K562 (cell line): Measurements from ENCODE around the gene WNT6. TPM values are rescaled to one million over a fixed set of nuclear protein-coding genes. Genes with fewer than 3 reads are reported as not detected.

Experiments
- DLX4 ChIP-seq: fragments of 250-450 bp; sonication (Bioruptor Pico); IDR thresholded peaks from 2 replicates; pipeline ENCODE4 v1.6.1; 2021; ENCODE audit warnings: mild to moderate bottlenecking
- DMBX1 ChIP-seq: fragments of 250-450 bp; sonication (Bioruptor Pico); IDR thresholded peaks from 2 replicates; pipeline ENCODE4 v1.8.0; 2022; ENCODE audit warnings: inconsistent platforms, mild to moderate bottlenecking, moderate library complexity, borderline replicate concordance
- GABPB2 ChIP-seq: fragments of 250-450 bp; sonication (Bioruptor Pico); conservative IDR thresholded peaks from 2 replicates; pipeline ENCODE4 v1.5.1; 2021; ENCODE audit warnings: mild to moderate bottlenecking
- KLF13 ChIP-seq: fragments of 450-650 bp; IDR thresholded peaks from 2 replicates; pipeline ENCODE4 v1.6.1; 2016; ENCODE audit warnings: missing genetic modification characterization, low read depth, mild to moderate bottlenecking, missing compliant biosample characterization, moderate library complexity, borderline replicate concordance
- MAX ChIP-seq: sonication (generic); formaldehyde crosslinking; IDR thresholded peaks from 2 replicates; pipeline ENCODE4 v1.9.0; 2022; ENCODE audit warnings: mild to moderate bottlenecking, missing genetic modification reagents
- MNT ChIP-seq, 2 experiments: fragments of 450-650 bp; conservative IDR thresholded peaks; 2 replicates each; pipeline ENCODE4 v1.6.1; 2017; ENCODE audit warnings: mild to moderate bottlenecking in 2 of 2, moderate library complexity in 2 of 2
- ZNF407 ChIP-seq: fragments of 450-650 bp; IDR thresholded peaks from 2 replicates; pipeline ENCODE4 v1.6.1; 2016; ENCODE audit warnings: low read depth
- polyA plus RNA-seq, 8 experiments: library from polyadenylated mRNA; depleted of rRNA in 4 of 8; stranded (reverse) in 5 of 8; unstranded in 3 of 8; fragments of >200 nt; fragmentation: Nextera tagmentation in 2 of 8; fragmentation: Illumina TruSeq in 1 of 8; extraction: Ambion mirVana in 2 of 8; extraction: Trizol in 1 of 8; gene quantifications; 2 replicates each; pipeline versions ENCODE4 v1.2.1 to v1.2.3, GENCODE V29; 2011 to 2014; ENCODE audit warnings: inconsistent platforms in 1 of 8, missing spikeins in 1 of 8
- total RNA-seq, 7 experiments: library from RNA; depleted of rRNA in 6 of 7; stranded (reverse); fragments of >200 nt in 6 of 7; fragmentation: Illumina TruSeq in 2 of 7; extraction: Trizol in 2 of 7; gene quantifications; 2 replicates each; pipeline versions ENCODE4 v1.2.1 to v1.2.3, GENCODE V29; 2011 to 2021; ENCODE audit warnings: low replicate concordance in 1 of 7
- TF ChIP-seq, protein P1 (sequence below): fragments of 450-650 bp; IDR thresholded peaks from 2 replicates; pipeline ENCODE4 v1.6.1; 2018; ENCODE audit not compliant: partially characterized antibody
- TF ChIP-seq, protein P2 (sequence below): fragments of 250-450 bp; sonication (Bioruptor Pico); IDR thresholded peaks from 2 replicates; pipeline ENCODE4 v1.8.0; 2022; ENCODE audit warnings: inconsistent platforms

The WNT6 gene
- total and polyA plus RNA-seq, 9 of the 15 experiments (the other 6 are each of a cell fraction or from before 2014, with no cell fraction given), result not detected

DNA sequence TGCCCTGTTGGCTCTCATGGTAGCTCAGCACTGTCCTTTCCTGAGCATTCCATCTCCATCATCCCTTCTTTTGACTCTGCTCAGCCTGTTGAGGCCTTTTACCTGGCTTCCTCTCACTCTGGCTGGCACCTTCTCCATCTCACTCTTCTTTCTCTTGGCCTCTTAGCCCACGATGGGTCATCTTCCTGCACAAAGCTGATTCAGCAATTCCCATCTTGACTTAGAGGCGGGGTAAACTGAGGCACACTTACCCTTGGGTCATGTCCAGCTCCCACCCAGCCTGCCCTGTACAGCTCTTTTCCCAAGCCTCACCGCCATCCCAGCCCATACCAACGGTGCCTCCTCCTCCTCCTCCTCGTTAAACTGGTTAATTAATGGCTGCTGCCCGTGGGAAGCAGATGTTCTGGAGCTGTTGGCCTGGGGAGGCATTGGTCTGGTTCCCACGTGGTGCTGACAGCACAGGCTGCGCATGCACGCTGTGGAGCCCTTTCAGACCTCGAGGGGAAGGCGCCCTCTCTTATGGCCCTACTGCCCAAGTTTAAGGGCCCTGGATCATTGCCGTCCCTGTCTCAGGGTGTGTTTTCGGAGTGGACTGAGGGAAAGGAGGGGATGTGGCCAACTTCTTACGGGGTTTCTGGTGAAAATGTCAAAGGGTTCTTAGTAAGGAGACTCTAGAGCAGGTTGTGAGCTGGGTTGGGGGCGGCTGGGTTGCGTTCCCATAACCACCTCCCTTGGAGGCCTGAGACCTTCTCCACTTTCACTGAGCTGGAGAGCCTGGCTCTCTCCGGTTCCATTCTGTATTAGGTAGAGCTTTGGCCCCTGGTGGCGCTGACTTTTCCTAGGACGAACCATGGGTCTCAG lies 31.9 kb downstream of the WNT6 start (continued):
- TF ChIP-seq DMBX1, result no peak
- TF ChIP-seq ZNF407, result no peak
- TF ChIP-seq, protein P1, sequence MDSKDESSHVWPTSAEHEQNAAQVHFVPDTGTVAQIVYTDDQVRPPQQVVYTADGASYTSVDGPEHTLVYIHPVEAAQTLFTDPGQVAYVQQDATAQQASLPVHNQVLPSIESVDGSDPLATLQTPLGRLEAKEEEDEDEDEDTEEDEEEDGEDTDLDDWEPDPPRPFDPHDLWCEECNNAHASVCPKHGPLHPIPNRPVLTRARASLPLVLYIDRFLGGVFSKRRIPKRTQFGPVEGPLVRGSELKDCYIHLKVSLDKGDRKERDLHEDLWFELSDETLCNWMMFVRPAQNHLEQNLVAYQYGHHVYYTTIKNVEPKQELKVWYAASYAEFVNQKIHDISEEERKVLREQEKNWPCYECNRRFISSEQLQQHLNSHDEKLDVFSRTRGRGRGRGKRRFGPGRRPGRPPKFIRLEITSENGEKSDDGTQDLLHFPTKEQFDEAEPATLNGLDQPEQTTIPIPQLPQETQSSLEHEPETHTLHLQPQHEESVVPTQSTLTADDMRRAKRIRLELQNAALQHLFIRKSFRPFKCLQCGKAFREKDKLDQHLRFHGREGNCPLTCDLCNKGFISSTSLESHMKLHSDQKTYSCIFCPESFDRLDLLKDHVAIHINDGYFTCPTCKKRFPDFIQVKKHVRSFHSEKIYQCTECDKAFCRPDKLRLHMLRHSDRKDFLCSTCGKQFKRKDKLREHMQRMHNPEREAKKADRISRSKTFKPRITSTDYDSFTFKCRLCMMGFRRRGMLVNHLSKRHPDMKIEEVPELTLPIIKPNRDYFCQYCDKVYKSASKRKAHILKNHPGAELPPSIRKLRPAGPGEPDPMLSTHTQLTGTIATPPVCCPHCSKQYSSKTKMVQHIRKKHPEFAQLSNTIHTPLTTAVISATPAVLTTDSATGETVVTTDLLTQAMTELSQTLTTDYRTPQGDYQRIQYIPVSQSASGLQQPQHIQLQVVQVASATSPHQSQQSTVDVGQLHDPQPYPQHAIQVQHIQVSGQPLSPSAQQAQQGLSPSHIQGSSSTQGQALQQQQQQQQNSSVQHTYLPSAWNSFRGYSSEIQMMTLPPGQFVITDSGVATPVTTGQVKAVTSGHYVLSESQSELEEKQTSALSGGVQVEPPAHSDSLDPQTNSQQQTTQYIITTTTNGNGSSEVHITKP, result no peak
- TF ChIP-seq GABPB2 (CRISPR knock-in tag), result no peak
- 0 out of 2 replicates have a peak, but pooled peaks have one; percentile 22 for TF ChIP-seq MAX (CRISPR knock-in tag)
- TF ChIP-seq KLF13, result no peak
- TF ChIP-seq, protein P2, sequence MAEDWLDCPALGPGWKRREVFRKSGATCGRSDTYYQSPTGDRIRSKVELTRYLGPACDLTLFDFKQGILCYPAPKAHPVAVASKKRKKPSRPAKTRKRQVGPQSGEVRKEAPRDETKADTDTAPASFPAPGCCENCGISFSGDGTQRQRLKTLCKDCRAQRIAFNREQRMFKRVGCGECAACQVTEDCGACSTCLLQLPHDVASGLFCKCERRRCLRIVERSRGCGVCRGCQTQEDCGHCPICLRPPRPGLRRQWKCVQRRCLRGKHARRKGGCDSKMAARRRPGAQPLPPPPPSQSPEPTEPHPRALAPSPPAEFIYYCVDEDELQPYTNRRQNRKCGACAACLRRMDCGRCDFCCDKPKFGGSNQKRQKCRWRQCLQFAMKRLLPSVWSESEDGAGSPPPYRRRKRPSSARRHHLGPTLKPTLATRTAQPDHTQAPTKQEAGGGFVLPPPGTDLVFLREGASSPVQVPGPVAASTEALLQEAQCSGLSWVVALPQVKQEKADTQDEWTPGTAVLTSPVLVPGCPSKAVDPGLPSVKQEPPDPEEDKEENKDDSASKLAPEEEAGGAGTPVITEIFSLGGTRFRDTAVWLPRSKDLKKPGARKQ (CRISPR knock-in tag), result no peak
- no peak for TF ChIP-seq DLX4
- no peak for TF ChIP-seq MNT (conservative IDR thresholded peaks at IDR 0.05)
